A549 treated with AZD9567 at 1 μM for 4 hours (cell line): ENCODE measurements around the gene ZPR1. TPM values are rescaled to one million over a fixed set of nuclear protein-coding genes. Genes with fewer than 3 reads are reported as not detected.

Experiments
- total RNA-seq: library from RNA; stranded (reverse); fragments of 200-300 nt; extraction: Qiagen RNA extraction; gene quantifications from 5 replicates; pipeline ENCODE4 v1.2.3, GENCODE V29; 2022; ENCODE audit not compliant: insufficient read depth

ZPR1 gene, protein sequence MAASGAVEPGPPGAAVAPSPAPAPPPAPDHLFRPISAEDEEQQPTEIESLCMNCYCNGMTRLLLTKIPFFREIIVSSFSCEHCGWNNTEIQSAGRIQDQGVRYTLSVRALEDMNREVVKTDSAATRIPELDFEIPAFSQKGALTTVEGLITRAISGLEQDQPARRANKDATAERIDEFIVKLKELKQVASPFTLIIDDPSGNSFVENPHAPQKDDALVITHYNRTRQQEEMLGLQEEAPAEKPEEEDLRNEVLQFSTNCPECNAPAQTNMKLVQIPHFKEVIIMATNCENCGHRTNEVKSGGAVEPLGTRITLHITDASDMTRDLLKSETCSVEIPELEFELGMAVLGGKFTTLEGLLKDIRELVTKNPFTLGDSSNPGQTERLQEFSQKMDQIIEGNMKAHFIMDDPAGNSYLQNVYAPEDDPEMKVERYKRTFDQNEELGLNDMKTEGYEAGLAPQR
- total RNA-seq, result 41.0 to 61.3 TPM (median 58.4 TPM) in 5 replicates

DNA sequence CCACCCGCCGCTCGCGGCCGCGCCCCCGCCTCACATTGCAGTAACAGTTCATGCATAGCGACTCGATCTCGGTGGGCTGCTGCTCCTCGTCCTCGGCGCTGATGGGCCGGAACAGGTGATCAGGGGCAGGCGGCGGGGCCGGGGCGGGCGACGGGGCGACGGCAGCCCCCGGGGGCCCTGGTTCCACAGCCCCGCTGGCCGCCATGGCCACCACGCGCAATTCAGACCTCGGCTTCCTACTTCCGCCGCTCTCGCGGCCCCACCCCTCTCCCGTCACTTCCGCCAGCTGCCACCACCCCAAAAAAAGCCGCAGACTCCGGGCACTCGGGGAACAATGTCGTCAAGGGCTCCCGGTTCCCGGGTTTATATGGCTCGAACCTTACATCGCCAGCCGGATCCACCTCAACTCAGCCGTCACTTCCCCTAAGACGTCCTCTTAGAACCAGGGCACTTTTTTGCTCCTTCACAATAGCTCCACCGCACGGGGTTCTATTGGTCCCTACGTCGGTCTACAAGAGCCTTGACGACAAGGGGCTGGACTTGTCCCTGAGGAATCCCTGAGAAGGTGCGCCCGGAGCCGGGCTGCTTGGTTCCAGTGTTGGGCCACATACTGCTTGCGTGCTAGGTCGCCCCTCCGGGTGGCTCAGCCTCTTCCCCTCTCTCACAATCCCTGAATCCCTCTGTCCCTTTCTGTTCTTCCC lies at the start of gene ZPR1:
ZPR1 (minus strand) TSS at position 238 of the 701 bp plus-strand sequence; CDS start at position 205, 33 bp downstream.

GRCh38 chr11:116829525-116830183 lies 41.8 kb upstream of the ZPR1 start, which contains the start of gene APOC3:
Gene APOC3, plus strand, starts transcription at chr11:116829907. Its CDS starts 676 bp downstream, at chr11:116830583.

DNA sequence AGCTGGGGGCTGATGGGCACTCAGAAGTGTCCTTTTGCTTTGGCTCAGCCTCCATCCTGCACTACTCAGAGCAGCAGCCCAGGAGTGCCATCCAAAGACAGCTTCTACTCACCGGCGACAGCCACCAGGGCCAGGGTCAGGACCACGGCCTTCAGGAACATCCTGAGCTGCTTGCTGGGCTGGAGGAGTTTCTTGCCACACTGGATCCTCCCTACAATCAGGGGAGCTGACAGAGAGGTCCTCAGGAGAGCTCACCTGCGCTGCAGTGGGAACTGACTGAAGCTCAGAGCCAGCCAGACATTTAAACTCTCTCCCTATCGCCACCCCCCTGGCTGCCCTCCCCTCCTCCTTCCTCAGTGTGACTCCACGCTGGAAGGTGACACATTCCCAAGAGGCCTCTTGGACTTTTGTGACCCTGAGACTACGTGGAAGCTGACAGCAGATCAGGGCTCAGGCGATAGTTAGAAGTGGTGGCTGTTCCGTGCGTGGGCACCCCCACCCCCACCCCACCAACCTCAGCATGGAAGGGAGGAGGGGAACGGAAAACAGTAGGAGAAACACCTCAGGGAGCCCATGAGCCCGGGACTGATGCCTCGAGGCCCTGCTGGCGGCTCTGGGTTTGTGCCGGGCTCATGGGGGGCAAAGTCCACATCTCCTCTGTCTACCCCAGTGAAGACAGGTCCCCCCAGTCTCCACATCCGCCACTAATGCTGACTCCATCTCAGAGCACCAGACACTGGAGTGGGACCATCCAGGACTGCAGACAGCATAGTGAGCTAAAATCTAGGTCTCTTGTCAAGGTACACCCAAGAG lies 35.4 kb upstream of the ZPR1 start, which contains the start of gene APOA4:
APOA4 (minus strand) TSS at position 274 of the 813 bp plus-strand sequence; CDS start at position 161, 113 bp downstream.

GRCh38 chr11:116791813-116792143 lies 4.0 kb upstream of the ZPR1 start, which contains the start of gene APOA5:
Gene APOA5, minus strand, starts transcription at chr11:116791879. Its CDS starts 19 bp downstream, at chr11:116791860.

DNA sequence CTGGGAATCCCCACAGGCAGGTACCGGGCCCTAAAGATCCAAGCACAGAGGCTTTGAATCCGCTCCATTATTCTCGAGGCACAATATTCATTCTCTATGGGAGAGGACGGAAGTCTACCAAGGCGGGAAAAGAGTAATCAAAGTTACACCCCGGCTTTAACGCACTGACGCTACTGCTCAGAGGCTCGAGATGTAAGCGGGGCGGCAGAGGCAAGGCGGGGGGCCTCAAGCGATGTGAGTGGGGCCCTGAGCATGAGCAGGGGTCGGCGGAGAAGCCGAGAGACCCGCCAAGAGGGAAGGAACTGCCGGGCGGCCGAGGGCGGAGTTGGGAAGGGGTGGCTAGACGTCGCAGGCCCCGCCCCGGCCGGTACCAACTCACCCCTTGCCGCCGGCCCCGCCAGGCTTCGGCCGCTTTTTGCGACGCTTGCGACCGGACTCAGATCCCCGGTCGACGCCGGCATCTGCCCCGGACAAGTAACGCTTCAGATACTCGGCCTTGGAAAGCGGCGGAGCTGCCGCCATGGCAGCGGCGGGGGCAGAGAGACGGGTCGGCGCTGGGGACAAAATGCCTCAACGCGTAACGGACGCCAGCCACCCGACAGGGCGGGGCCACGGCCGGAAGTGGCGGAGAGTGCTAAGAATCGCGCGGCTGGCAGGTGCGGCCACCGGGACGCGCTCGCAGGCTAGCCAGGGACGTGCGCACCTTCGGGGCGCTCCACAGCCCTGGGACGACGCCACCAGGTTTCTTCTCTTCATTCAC lies 15.2 kb downstream of the ZPR1 start, which contains the start of gene BUD13:
BUD13 (minus strand) TSS at position 545 of the 760 bp plus-strand sequence; CDS start at position 522, 23 bp downstream.

Other genes starting within 250 kb of the ZPR1 start
- gene BUD13, start 15.0 kb downstream of the ZPR1 start, total RNA-seq, result 11.2 to 14.2 TPM (median 11.6 TPM) in 5 replicates
- not detected in 5 replicates for gene APOA5, start 3.9 kb upstream of the ZPR1 start, total RNA-seq
- 0.05 TPM in 1 of 5 replicates, not detected in the others for gene APOA4, start 35.3 kb upstream of the ZPR1 start, total RNA-seq
- not detected in 5 replicates for gene APOC3, start 41.9 kb upstream of the ZPR1 start, total RNA-seq
- gene APOA1, start 49.6 kb upstream of the ZPR1 start, total RNA-seq, result 0.22 to 6.7 TPM (median 0.29 TPM) in 5 replicates